Gastroesophageal sphincter (tissue), 4 donors: ENCODE measurements around the gene SLC9A7. TPM values are rescaled to one million over a fixed set of nuclear protein-coding genes. Genes with fewer than 3 reads are reported as not detected.

Experiments
- ATAC-seq: fragments of 150-250 bp; one replicate; pipeline ENCODE4 v1.9.1; 2016; ENCODE audit warnings: mild to moderate bottlenecking, moderate library complexity
- H3K27ac ChIP-seq, 4 donors: fragments of 200-600 bp; sonication (generic) in 3 of 4; 1 replicate in 3 of 4; 2 replicates in 1 of 4; pipeline ENCODE4 v1.5.1; 2016 to 2019
- H3K27me3 ChIP-seq: fragments of 200-600 bp; sonication (generic); one replicate; pipeline ENCODE4 v1.5.1; 2019
- H3K36me3 ChIP-seq, 2 donors: fragments of 200-600 bp; sonication (generic); one replicate each; pipeline ENCODE4 v1.5.1; 2019; ENCODE audit warnings: control low read depth in 1 of 2
- H3K4me1 ChIP-seq, 3 donors: fragments of 200-600 bp; sonication (generic); 1 replicate in 2 of 3; 2 replicates in 1 of 3; pipeline ENCODE4 v1.5.1; 2016 to 2019; ENCODE audit warnings: control low read depth in 2 of 3
- H3K4me3 ChIP-seq, 2 donors: fragments of 200-600 bp; sonication (generic); one replicate each; pipeline ENCODE4 v1.5.1; 2019; ENCODE audit warnings: mild to moderate bottlenecking in 1 of 2, moderate library complexity in 1 of 2
- H3K9me3 ChIP-seq, 3 donors: fragments of 200-600 bp; sonication (generic); one replicate each; pipeline ENCODE4 v1.5.1; 2017 to 2019; ENCODE audit warnings: control low read depth in 2 of 3
- EP300 ChIP-seq: sonication (generic); formaldehyde crosslinking; IDR thresholded peaks from one replicate; pipeline ENCODE4 v1.6.1; 2017; ENCODE audit warnings: antibody characterized with exemption, mild to moderate bottlenecking
- POLR2A ChIP-seq, 2 donors: fragments of 450-650 bp; IDR thresholded peaks; one replicate each; pipeline ENCODE4 v1.6.1; 2017; ENCODE audit warnings: antibody characterized with exemption in 2 of 2, mild to moderate bottlenecking in 2 of 2, moderate library complexity in 1 of 2
- POLR2AphosphoS5 ChIP-seq: sonication (generic); formaldehyde crosslinking; IDR thresholded peaks from one replicate; pipeline ENCODE4 v1.6.1; 2017; ENCODE audit warnings: antibody characterized with exemption
- WGBS, 2 donors: methylation state at CpG; one replicate each; pipeline ENCODE4 v1.1.5; 2018; ENCODE audit warnings: low coverage in 1 of 2; 5-methylcytosine and 5-hydroxymethylcytosine counted together
- total RNA-seq, 4 donors: library from RNA; depleted of rRNA; stranded (reverse); fragments of >200 nt; gene quantifications; one replicate each; pipeline ENCODE4 v1.1.0, GENCODE V29; 2016
- TF ChIP-seq, protein P1 (sequence below), 4 experiments: fragments of 200-600 bp in 2 of 4; fragments of 450-650 bp in 2 of 4; sonication (generic) in 1 of 4; IDR thresholded peaks; one replicate each; pipeline ENCODE4 v1.5.1; 2017 to 2019; ENCODE audit warnings: antibody characterized with exemption in 4 of 4, mild to moderate bottlenecking in 2 of 4, moderate library complexity in 2 of 4

SLC9A7 gene
- total RNA-seq, 4 donors from 2014 or later: 3.5 to 6.1 (median 4.2) TPM

DNA sequence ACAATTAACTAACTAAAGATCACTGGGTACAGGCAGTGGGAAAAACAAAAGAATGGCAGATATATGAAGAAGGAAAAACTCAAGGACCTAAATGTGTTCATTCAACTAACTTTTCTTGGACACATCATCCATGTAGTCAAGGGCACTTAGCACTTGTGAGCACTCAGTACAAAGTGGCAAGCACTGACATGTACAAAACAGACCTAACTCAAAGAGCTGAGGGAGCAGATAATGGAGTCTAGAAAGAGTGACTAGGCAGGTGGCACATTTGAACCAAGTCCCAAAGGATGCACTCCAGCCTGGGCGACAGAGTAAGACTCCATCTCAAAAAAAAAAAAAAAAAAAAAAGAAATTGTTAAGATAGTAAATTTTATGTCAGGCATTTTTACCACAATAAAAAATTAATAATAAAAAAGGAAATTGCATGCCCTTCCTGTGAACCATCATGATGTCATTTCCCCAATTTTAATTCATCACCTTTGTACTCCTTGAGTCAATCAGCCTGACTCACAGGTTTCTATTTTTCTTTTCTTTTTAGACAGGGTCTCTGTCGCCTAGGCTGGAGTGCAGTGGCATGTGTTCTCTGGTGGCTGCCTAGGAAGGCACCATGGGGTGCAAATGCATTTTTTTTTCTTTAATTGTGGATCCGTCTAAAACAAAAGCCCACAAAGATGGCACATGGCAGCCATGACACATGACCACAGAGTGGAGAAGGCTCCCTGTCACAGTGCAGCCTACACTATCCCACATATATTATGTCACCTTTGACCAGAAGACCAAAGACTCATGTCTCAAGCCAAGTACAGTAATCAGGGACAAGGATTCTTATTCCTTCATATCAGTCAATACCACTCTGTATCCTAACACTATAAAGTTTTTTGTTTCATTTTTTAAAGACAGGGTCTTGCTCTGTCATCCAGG is 93.4 kb downstream of the SLC9A7 start:
- TF ChIP-seq, protein P1, sequence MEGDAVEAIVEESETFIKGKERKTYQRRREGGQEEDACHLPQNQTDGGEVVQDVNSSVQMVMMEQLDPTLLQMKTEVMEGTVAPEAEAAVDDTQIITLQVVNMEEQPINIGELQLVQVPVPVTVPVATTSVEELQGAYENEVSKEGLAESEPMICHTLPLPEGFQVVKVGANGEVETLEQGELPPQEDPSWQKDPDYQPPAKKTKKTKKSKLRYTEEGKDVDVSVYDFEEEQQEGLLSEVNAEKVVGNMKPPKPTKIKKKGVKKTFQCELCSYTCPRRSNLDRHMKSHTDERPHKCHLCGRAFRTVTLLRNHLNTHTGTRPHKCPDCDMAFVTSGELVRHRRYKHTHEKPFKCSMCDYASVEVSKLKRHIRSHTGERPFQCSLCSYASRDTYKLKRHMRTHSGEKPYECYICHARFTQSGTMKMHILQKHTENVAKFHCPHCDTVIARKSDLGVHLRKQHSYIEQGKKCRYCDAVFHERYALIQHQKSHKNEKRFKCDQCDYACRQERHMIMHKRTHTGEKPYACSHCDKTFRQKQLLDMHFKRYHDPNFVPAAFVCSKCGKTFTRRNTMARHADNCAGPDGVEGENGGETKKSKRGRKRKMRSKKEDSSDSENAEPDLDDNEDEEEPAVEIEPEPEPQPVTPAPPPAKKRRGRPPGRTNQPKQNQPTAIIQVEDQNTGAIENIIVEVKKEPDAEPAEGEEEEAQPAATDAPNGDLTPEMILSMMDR (IDR thresholded peaks at IDR 0.05): no peak
- TF ChIP-seq EP300 (no peak), POLR2AphosphoS5 (no peak)
- Histone ChIP-seq H3K36me3 (no peaks in the 10 kb centered on the region), H3K9me3 (no peaks in the 10 kb centered on the region), H3K27me3 (no peaks in the 10 kb centered on the region), H3K27ac (no peak overlapping the region), H3K4me3 (no peak overlapping the region), H3K4me1 (no peaks in the 10 kb centered on the region)
- 69 to 80% methylated on average over 1 to 3 of the region's 3 CpGs for WGBS, 2 donors
- no peak for ATAC-seq

DNA sequence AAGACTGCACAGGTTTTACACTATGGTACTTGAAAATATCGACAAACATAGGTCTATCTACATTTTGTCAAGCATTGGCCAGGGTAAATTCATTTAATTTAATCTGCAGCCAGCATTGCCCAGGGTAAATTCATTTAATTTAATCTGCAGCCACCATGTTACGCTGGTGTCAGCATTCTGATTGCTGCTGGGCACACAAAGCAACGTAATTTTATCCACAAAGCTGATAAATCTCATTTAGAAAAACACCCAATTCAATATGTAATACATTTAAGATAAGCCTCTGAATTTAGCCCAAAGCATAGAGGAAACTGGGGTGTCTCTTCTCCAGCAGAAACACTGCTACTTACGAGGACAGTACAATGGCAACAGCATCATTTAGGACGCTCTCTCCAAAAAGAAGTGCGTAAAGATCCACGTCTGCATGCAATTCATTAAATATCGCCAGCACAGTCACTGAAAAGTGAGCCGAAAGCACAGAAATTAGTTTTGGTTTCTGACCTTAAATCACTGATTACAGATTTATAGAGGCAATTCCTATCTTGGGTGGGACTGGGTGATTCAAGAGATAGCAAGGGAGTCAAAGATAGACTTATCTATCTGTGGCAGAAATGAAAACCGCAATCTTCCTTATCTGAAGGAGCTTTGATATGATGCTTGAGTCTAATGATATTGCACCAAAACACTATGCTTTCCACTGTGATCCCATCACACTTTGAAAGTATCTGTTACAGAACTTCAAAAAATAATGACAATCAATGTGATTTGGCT is 96.5 kb downstream of the SLC9A7 start:
- no peaks in the 10 kb centered on the region for H3K36me3 ChIP-seq
- H3K27ac ChIP-seq: no peak overlapping the region
- WGBS, 2 donors: 75 to 91% methylated on average over 3 to 10 of the region's 10 CpGs
- no peaks in the 10 kb centered on the region for H3K9me3 ChIP-seq
- H3K27me3 ChIP-seq: no peaks in the 10 kb centered on the region
- TF ChIP-seq POLR2AphosphoS5 (no peak), EP300 (no peak), POLR2A (IDR thresholded peaks at IDR 0.05) (no peak)
- TF ChIP-seq, protein P1 (IDR thresholded peaks at IDR 0.05): no peak
- no peak for ATAC-seq
- H3K4me1 ChIP-seq: no peaks in the 10 kb centered on the region
- H3K4me3 ChIP-seq: no peak overlapping the region

DNA sequence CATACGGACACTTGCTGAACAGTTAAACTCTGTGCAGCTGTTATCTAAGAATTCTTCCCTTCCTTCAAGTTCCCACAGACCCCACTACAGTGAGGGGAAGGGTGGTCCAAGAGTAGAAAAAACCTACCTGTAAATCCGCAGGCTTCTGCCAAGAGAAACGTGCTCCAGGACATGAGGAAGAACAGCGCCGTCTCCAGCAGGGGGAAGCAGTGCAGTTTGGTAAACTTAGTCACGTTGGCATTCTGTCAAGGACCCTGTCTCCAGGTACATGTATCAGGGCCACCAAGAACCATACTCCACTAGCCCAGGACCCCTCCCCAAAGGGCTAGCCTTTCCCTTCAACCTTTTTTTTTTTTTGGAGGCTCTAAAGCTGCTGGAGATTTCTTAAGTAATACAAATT is 105.4 kb downstream of the SLC9A7 start:
- no peak for TF ChIP-seq POLR2A (IDR thresholded peaks at IDR 0.05)
- TF ChIP-seq, protein P1 (IDR thresholded peaks at IDR 0.05): no peak
- no peak for TF ChIP-seq POLR2AphosphoS5
- TF ChIP-seq EP300: no peak
- Histone ChIP-seq H3K27ac (no peak overlapping the region), H3K36me3 (no peaks in the 10 kb centered on the region), H3K4me3 (no peak overlapping the region), H3K27me3 (no peaks in the 10 kb centered on the region), H3K4me1 (peaks cover 0 to 6% (median 0%) of the 10 kb centered on the region in 3 donors), H3K9me3 (no peaks in the 10 kb centered on the region)
- ATAC-seq: no peak
- 30 to 33% methylated on average over 2 to 3 of the region's 6 CpGs for WGBS, 2 donors

DNA sequence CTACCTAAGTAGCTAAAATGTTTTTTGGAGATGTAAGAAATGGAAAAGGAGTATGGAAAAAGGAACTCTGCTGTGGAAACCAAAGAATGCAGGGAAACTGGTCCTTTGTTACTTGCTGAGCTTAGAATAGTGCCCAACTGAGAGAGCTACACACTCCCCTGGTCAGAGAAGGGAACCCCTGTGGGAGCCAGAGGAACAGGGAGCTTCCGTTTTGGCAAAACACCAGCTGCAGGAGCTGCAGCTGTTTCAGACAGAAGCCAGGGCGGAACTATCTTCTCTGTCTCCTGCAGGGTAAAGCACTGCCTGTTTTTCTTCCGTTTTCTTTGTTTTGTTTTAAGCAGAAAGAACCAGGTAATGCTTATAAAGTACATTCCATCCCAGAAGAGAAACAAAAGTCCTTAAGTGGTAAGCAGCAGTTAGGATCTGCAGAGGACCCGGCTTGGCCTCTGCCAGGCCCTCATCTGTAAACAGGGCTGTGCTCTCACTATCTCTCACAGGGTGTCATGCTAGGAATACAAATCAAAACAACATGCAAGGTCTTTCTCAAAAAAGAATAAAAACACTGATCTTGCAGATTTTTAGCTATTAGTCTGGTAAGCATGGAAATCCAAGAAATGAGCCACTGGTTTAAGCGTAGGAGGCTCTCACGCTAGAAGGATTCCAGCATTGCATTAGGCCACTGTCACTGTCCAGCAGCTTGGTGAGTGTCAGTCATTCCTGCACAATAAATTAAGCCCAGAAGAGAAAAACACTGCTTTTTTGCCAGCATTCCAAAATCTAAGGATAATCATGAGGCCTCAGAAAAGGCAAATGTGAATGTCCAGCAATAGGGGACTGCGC is 109.3 kb downstream of the SLC9A7 start:
- WGBS, 2 donors: 67 to 100% methylated on average over 1 to 5 of the region's 7 CpGs
- no peaks in the 10 kb centered on the region for H3K27me3 ChIP-seq

More for the DNA sequence above, 109.3 kb downstream of the SLC9A7 start:
- no peak for ATAC-seq
- Histone ChIP-seq H3K27ac (no peak overlapping the region), H3K4me1 (peaks cover 0 to 6% (median 0%) of the 10 kb centered on the region in 3 donors), H3K36me3 (no peaks in the 10 kb centered on the region), H3K4me3 (no peak overlapping the region), H3K9me3 (no peaks in the 10 kb centered on the region)
- no peak for TF ChIP-seq EP300
- no peak for TF ChIP-seq POLR2AphosphoS5
- TF ChIP-seq POLR2A (IDR thresholded peaks at IDR 0.05): no peak
- TF ChIP-seq, protein P1 (IDR thresholded peaks at IDR 0.05): no peak
